ENCODE data around the gene DYNLT2B.

DNA sequence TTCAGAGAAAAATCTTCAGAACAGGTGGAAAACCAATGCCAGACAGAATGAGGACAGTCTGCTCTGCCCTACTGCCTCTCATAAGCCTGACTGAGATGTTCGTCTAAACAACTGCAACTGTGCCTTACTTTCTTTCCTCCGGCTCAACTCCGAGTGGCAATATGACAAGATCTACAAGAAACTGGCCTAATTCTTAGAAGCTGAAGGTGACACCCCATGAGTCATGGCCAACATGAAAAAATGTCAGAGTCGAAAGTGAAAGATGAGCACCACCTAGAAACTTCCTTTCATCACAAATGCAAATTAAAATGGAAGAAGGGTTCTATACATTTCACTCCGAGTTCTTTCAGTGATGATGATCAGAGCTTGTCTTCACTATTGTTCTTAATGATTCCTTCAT, 43.5 kb downstream of the DYNLT2B start:
- TF ChIP-seq, protein P1, sequence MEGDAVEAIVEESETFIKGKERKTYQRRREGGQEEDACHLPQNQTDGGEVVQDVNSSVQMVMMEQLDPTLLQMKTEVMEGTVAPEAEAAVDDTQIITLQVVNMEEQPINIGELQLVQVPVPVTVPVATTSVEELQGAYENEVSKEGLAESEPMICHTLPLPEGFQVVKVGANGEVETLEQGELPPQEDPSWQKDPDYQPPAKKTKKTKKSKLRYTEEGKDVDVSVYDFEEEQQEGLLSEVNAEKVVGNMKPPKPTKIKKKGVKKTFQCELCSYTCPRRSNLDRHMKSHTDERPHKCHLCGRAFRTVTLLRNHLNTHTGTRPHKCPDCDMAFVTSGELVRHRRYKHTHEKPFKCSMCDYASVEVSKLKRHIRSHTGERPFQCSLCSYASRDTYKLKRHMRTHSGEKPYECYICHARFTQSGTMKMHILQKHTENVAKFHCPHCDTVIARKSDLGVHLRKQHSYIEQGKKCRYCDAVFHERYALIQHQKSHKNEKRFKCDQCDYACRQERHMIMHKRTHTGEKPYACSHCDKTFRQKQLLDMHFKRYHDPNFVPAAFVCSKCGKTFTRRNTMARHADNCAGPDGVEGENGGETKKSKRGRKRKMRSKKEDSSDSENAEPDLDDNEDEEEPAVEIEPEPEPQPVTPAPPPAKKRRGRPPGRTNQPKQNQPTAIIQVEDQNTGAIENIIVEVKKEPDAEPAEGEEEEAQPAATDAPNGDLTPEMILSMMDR (IDR thresholded peaks at IDR 0.05): no peak
- TF ChIP-seq POLR2A (IDR thresholded peaks at IDR 0.05) (no peak), EP300 (IDR thresholded peaks at IDR 0.05; ENCODE audit: low read depth) (no peak), POLR2AphosphoS5 (IDR thresholded peaks at IDR 0.05) (no peak)

Data from transverse colon (tissue), 4 donors.